OCI-LY7 (cell line): ENCODE results near the gene TIMM9. TPM values are rescaled to one million over a fixed set of nuclear protein-coding genes. Genes with fewer than 3 reads are reported as not detected.

Source experiments
- BruUV-seq: library from RNA; stranded (reverse); fragments of 400-500 nt; replicated peaks from 2 replicates; lab custom pipeline; 2021; lab: Mats Ljungman, UMichigan
- CTCF ChIA-PET: fragments of 300-600 bp; sonication (Branson Sonifier 250); formaldehyde crosslinking; loops from one replicate; lab custom pipeline; 2022; ENCODE audit warnings: antibody characterized with exemption; ENCODE audit not compliant: unreplicated experiment; lab: Charles Lee
- POLR2A ChIA-PET: fragments of 300-600 bp; sonication (Branson Sonifier 250); formaldehyde crosslinking; loops from one replicate; lab custom pipeline; 2022; ENCODE audit warnings: antibody characterized with exemption; lab: Charles Lee
- DNase-seq: peaks from one replicate; pipeline ENCODE4 v3.0.0-alpha.2; 2015; ENCODE audit warnings: low spot score
- H2AFZ ChIP-seq: fragments of 200-600 bp; sonication (generic), shearing (Covaris generic); 2 replicates; pipeline ENCODE4 v1.6.1; 2014; ENCODE audit warnings: mild to moderate bottlenecking, antibody characterized with exemption, low read length, moderate library complexity
- H3K27ac ChIP-seq: fragments of 200-600 bp; sonication (generic); 2 replicates; pipeline ENCODE4 v1.5.1; 2014; ENCODE audit warnings: mixed run types, low read depth, mild to moderate bottlenecking, moderate library complexity, low read length, inconsistent platforms; ENCODE audit not compliant: poor library complexity, severe bottlenecking
- H3K36me3 ChIP-seq: fragments of 200-600 bp; sonication (generic); 2 replicates; pipeline ENCODE4 v1.6.1; 2014; ENCODE audit warnings: mild to moderate bottlenecking, antibody characterized with exemption, low read length, moderate library complexity, mixed read lengths; ENCODE audit not compliant: insufficient read depth
- H3K4me1 ChIP-seq: fragments of 200-600 bp; sonication (generic); 2 replicates; pipeline ENCODE4 v1.5.1; 2014; ENCODE audit warnings: mild to moderate bottlenecking, low read length; ENCODE audit not compliant: insufficient read depth, poor library complexity, severe bottlenecking
- H3K4me2 ChIP-seq: fragments of 200-600 bp; sonication (generic); 2 replicates; pipeline ENCODE4 v1.6.1; 2014; ENCODE audit warnings: mild to moderate bottlenecking, low read length
- H3K4me3 ChIP-seq: fragments of 200-600 bp; sonication (generic); 2 replicates; pipeline ENCODE4 v1.5.1; 2014; ENCODE audit warnings: mild to moderate bottlenecking, low read depth, low read length; ENCODE audit not compliant: poor library complexity, severe bottlenecking
- H3K79me2 ChIP-seq: fragments of 200-600 bp; sonication (generic); 2 replicates; pipeline ENCODE4 v1.6.1; 2016; ENCODE audit warnings: low read depth, mild to moderate bottlenecking, low read length, moderate library complexity, mixed read lengths; ENCODE audit not compliant: insufficient read depth
- H3K9me2 ChIP-seq: fragments of 200-600 bp; sonication (generic); 2 replicates; pipeline ENCODE4 v1.6.1; 2016; ENCODE audit warnings: mild to moderate bottlenecking, low read length, mixed read lengths; ENCODE audit not compliant: insufficient read depth
- H3K9me3 ChIP-seq: fragments of 200-600 bp; sonication (generic); 2 replicates; pipeline ENCODE4 v1.6.1; 2014; ENCODE audit warnings: mild to moderate bottlenecking, mixed run types, low read length, mixed read lengths
- H4K20me1 ChIP-seq: fragments of 200-600 bp; sonication (generic); 2 replicates; pipeline ENCODE4 v1.6.1; 2014; ENCODE audit warnings: mild to moderate bottlenecking, antibody characterized with exemption, low read length, moderate library complexity, mixed read lengths; ENCODE audit not compliant: insufficient read depth
- EZH2phosphoT487 ChIP-seq: fragments of 200-600 bp; sonication (generic); IDR thresholded peaks from 2 replicates; pipeline ENCODE4 v1.6.1; 2018; ENCODE audit warnings: low read depth, borderline replicate concordance, mild to moderate bottlenecking, mixed run types, antibody characterized with exemption, low read length, moderate library complexity, mixed read lengths
- intact Hi-C: fragments of 100-400 bp; cut with micrococcal nuclease; formaldehyde crosslinking; loops from one replicate; pipeline ENCODE4 v1.10.0; 2022; ENCODE audit not compliant: unreplicated experiment
- total RNA-seq, 2 experiments: library from RNA; depleted of rRNA in 1 of 2; stranded (reverse); fragments of >200 nt in 1 of 2; shearing (Covaris generic) in 1 of 2; gene quantifications; 2 replicates each; pipeline ENCODE4 v1.2.3, GENCODE V29; 2014 to 2022
- TF ChIP-seq, protein P1 (sequence below): fragments of 200-600 bp; sonication (generic); conservative IDR thresholded peaks from 2 replicates; pipeline ENCODE4 v1.5.1; 2014; ENCODE audit warnings: mild to moderate bottlenecking, antibody characterized with exemption, low read length, moderate library complexity, mixed read lengths

Gene TIMM9
- total RNA-seq, 2 experiments from 2014 or later = 37.2 to 60.3 TPM

DNA sequence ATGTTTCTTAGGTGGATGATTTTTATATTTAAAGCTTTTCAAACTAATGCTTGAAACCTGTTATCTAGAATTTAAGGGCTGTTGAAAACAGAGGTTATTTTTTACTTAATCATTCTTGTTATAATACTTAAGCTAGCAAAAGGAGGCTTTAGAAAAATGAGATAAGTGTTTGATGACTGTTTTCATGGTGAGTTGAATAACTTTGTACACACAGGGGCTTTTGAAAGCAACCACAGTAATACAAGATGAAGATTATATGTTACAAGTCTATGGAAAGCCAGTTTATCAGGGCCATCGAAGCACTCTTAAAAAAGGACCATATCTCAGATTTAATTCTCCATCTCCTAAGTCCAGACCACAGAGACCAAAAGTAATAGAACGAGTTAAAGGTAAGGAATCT is 33.4 kb upstream of the TIMM9 start:
- ChIA-PET CTCF (no interaction called here), POLR2A (interaction anchor here (0.7 to 1.3 kb wide), 2 partner anchors 28 to 33 kb away, joined by 3 to 4 read pairs; partner anchors contain the start of genes KIAA0586 and TIMM9)
- H2AFZ ChIP-seq = no peak overlapping the region
- H3K4me3 ChIP-seq = no peak overlapping the region
- H3K9me2 ChIP-seq = no peaks in the 10 kb centered on the region
- no peak overlapping the region for H3K4me2 ChIP-seq
- no peaks in the 10 kb centered on the region for H3K79me2 ChIP-seq
- TF ChIP-seq EZH2phosphoT487 = no peak
- TF ChIP-seq, protein P1, sequence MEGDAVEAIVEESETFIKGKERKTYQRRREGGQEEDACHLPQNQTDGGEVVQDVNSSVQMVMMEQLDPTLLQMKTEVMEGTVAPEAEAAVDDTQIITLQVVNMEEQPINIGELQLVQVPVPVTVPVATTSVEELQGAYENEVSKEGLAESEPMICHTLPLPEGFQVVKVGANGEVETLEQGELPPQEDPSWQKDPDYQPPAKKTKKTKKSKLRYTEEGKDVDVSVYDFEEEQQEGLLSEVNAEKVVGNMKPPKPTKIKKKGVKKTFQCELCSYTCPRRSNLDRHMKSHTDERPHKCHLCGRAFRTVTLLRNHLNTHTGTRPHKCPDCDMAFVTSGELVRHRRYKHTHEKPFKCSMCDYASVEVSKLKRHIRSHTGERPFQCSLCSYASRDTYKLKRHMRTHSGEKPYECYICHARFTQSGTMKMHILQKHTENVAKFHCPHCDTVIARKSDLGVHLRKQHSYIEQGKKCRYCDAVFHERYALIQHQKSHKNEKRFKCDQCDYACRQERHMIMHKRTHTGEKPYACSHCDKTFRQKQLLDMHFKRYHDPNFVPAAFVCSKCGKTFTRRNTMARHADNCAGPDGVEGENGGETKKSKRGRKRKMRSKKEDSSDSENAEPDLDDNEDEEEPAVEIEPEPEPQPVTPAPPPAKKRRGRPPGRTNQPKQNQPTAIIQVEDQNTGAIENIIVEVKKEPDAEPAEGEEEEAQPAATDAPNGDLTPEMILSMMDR = no peak
- H3K27ac ChIP-seq = no peak overlapping the region
- peaks cover 75% of the 10 kb centered on the region for H3K36me3 ChIP-seq
- no peaks in the 10 kb centered on the region for H4K20me1 ChIP-seq
- DNase-seq = no peak
- no peaks in the 10 kb centered on the region for H3K9me3 ChIP-seq
- no peaks in the 10 kb centered on the region for H3K4me1 ChIP-seq
- intact Hi-C loops = no loop called here
- BruUV-seq = no TSS peak

- no peaks in the 10 kb centered on the region for H3K4me1 ChIP-seq
- H3K27ac ChIP-seq = no peak overlapping the region
- H3K9me2 ChIP-seq = no peaks in the 10 kb centered on the region
- BruUV-seq = no TSS peak
- DNase-seq = no peak
- TF ChIP-seq, protein P1 = no peak
- no peak for TF ChIP-seq EZH2phosphoT487
- H3K4me2 ChIP-seq = no peak overlapping the region
- H3K4me3 ChIP-seq = no peak overlapping the region
- ChIA-PET CTCF (no interaction called here), POLR2A (interaction anchor here (1.0 to 1.5 kb wide), 2 partner anchors 18 to 22 kb away, joined by 3 read pairs; no protein-coding TSS in a partner anchor)
- no peaks in the 10 kb centered on the region for H3K9me3 ChIP-seq
- H2AFZ ChIP-seq = no peak overlapping the region
- H4K20me1 ChIP-seq = no peaks in the 10 kb centered on the region
- peaks cover 88% of the 10 kb centered on the region for H3K36me3 ChIP-seq
- intact Hi-C loops = no loop called here
- no peaks in the 10 kb centered on the region for H3K79me2 ChIP-seq
Measured at GRCh38 chr14:58455593-58456265, 28.4 kb upstream of the TIMM9 start.

DNA sequence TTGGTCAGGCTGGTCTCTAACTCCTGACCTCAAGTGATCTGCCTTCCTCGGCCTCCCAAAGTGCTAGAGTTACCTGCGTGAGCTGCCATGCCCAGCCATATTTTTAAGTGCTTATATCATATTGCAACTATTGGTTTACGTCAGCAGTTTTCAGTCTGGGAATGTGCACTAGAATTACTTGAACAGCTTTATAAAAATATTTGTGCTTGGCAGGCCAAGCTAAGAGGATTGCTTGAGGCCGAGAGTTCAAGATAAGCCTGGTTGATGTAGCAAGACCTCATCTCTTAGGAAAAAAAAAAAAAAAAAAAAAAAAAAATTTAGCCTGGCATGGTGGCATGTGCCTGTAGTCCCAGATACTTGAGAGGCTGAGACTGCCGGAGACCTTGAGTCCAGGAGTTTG is 17.3 kb upstream of the TIMM9 start:
- ChIA-PET POLR2A (interaction anchor here (0.7 to 1.0 kb wide), 2 partner anchors 21 to 186 kb away, joined by 8 to 9 read pairs; no protein-coding TSS in a partner anchor), CTCF (no interaction called here)
- H2AFZ ChIP-seq = no peak overlapping the region

More for the DNA sequence above, 17.3 kb upstream of the TIMM9 start:
- Histone ChIP-seq H3K4me2 (no peak overlapping the region), H3K27ac (no peak overlapping the region), H3K4me1 (no peaks in the 10 kb centered on the region), H3K4me3 (no peak overlapping the region), H3K9me2 (no peaks in the 10 kb centered on the region), H3K36me3 (peaks cover 83% of the 10 kb centered on the region), H3K79me2 (no peaks in the 10 kb centered on the region), H3K9me3 (no peaks in the 10 kb centered on the region), H4K20me1 (no peaks in the 10 kb centered on the region)
- no peak for TF ChIP-seq EZH2phosphoT487
- TF ChIP-seq, protein P1 = no peak
- no TSS peak for BruUV-seq
- intact Hi-C loops = no loop called here
- DNase-seq = no peak
